GM19328 (cell line): ENCODE results near the gene PGAP6.
A peak's percentile ranks its signal among the peaks of the same experiment; 100 is the strongest.
"Not testable (repeated sequence)": the region's sequence is repeated elsewhere in the genome, so short reads cannot be mapped to it uniquely, and the experiment has no call there.

ENCODE experiments used
- ATAC-seq: cut with Tn5 transposase; IDR thresholded peaks from one replicate; pipeline ENCODE4 v1.9.1; 2021; ENCODE audit warnings: mild to moderate bottlenecking, moderate library complexity; ENCODE audit not compliant: unreplicated experiment

The PGAP6 gene

DNA sequence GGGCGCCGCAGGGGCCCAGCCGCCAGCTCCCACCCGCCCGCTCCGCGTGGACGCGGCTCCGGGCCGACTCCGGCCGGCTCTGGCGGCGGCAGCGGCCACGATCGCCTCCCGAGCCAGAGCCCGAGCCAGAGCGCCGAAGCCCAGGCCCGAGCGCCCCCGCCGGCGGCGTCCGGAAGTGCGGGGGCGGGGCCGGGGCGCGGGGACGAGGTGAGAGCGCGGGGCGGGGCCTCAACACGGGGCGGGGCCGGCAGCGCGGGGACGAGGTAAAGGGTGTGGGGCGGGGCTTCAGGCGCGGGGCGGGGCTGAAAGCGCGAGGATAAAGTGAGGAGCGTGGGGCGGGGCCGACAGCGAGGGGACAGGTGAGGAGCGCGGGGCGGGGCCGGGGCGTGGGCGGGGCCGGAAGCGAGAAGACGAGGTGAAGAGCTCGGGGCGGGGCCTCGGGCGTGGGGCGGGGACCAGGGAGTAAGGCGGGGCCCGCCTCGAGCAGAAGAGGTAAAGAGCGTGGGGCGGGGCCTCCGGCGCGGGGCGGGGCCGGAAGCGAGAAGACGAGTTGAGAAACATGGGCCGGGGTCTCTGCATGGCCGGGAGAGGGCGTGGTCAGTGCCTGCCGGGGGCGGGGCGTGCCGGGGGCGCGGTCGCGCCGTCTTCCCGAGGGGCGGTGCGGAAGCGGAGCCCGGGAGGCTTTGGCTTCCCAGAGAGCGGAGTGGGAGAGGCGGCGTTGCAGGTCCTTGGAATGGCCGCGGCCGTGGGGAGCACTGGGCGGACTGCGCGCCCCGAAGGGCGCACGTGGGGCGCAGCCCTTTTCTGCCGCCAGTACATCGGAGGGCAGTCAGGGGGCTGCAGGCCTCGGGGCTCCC lies 29.0 kb downstream of the PGAP6 start, which contains the start of gene AXIN1:
TSS of gene AXIN1 (minus strand) at position 177 of the 857 bp plus-strand sequence. CDS start 5,698 bp downstream, outside the sequence.
- ATAC-seq, result peak; percentile 69

GRCh38 chr16:351804-352520 lies 29.8 kb downstream of the PGAP6 start:
- ATAC-seq, result peak; percentile 30

DNA sequence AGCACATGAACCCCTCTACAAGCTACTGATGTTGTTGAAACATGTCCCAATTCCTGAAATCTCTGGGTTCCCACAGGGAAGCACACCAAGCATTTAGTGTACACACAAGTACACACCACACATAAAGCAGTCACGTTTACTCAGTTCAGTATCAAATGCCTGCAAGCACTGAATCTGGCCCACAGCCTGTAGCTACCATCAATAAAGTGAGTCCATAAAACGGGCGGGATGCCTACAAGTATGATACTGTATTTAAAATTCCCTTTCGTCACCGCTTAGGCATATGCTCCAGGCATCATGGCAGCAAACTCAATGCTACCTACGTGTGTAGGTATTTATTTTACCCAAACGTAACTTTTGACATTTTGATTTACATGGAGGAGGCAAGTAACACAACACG lies 31.6 kb downstream of the PGAP6 start:
- ATAC-seq, result no peak

- ATAC-seq, result no peak
These were observed 32.6 kb downstream of the PGAP6 start for GRCh38 chr16:349211-349610.

GRCh38 chr16:348495-348894 lies 33.3 kb downstream of the PGAP6 start:
- ATAC-seq, result not testable (repeated sequence)

- ATAC-seq, result no peak
These were observed 34.6 kb downstream of the PGAP6 start for GRCh38 chr16:347203-347602.

- ATAC-seq, result no peak
These were observed 35.2 kb downstream of the PGAP6 start for GRCh38 chr16:346587-346986.

- ATAC-seq, result no peak
These were observed 36.0 kb downstream of the PGAP6 start for GRCh38 chr16:345772-346171.

- no peak for ATAC-seq
These were observed 39.1 kb downstream of the PGAP6 start for GRCh38 chr16:342455-343213.

DNA sequence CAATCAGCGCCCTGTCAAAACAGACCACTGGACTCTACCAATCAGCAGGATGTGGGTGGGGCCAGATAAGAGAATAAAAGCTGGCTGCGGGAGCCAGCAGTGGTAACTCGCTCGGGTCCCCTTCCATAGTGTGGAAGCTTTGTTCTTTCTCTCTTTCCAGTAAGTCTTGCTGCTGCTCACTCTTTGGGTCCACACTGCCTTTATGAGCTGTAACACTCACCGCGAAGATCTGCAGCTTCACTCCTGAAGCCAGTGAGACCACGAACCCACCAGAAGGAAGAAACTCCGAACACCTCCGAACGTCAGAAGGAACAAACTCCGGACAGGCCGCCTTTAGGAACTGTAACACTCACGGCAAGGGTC lies 39.8 kb downstream of the PGAP6 start:
- ATAC-seq, result not testable (repeated sequence)

- not testable (repeated sequence) for ATAC-seq
These were observed 40.4 kb downstream of the PGAP6 start for GRCh38 chr16:341095-341973.

- ATAC-seq, result no peak
These were observed 41.2 kb downstream of the PGAP6 start for GRCh38 chr16:340370-341091.

GRCh38 chr16:339680-340079 lies 42.1 kb downstream of the PGAP6 start:
- ATAC-seq, result no peak

DNA sequence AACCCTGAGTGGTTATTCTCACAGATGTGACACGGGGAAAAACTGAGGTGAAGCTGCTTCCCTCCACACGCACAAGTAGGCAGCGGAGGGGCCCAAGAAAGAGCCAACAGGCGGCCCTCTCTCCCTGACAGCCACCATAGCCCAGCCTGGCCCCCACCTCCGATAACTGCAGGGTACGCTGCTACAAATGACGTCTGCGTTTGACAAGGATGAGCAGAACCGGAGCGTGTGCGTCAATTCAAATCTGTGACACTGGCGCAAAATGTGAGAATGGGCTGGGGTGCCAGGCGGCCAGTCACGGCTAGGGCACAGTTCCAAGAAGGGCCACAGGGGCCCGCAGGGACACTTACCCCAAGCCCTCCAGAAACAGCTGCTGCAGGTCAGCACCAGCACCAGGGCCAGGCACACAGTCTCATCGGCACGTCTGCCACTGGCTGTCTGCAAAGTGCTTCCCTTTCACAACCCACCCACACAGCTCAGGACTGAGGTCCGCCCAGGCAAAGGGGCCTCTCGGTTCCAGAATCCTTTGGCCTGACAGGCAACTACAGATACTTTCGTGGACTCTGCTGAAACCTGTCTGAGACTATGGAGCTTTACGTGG lies 43.7 kb downstream of the PGAP6 start:
- ATAC-seq, result no peak

GRCh38 chr16:337437-337836 lies 44.3 kb downstream of the PGAP6 start:
- no peak for ATAC-seq

GRCh38 chr16:336269-336668 lies 45.5 kb downstream of the PGAP6 start:
- no peak for ATAC-seq

DNA sequence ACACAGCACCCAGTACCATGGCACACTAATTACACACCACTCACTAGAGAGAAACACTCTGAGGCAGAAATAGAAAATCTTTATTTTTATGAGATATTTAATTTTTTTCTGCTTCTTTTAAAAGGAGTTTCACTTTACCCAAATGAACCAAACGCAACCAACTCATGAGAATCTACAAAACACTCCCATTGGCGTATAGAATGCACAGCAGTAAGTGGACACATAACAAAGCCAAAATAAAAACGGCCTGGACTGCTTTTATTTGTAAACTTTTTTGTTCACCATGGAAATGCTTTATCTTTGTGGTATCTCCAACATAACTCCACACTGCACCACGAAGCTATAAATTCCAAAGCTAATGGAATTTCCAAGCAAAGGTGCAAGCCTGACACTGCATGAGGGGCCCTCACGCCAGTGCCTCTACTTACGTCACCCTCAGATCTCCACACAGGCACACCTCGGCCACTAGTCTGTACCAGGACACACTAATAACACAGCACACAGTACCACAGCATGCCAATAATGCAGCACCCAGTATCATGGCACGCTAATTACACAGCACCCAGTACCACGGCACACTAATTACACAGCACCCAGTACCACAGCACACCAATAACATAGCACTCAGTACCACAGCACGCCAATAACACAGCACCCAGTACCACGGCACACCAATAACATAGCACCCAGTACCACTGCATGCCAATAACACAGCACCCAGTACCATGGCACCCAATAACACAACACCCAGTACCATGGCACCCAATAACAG lies 46.7 kb downstream of the PGAP6 start:
- not testable (repeated sequence) for ATAC-seq

DNA sequence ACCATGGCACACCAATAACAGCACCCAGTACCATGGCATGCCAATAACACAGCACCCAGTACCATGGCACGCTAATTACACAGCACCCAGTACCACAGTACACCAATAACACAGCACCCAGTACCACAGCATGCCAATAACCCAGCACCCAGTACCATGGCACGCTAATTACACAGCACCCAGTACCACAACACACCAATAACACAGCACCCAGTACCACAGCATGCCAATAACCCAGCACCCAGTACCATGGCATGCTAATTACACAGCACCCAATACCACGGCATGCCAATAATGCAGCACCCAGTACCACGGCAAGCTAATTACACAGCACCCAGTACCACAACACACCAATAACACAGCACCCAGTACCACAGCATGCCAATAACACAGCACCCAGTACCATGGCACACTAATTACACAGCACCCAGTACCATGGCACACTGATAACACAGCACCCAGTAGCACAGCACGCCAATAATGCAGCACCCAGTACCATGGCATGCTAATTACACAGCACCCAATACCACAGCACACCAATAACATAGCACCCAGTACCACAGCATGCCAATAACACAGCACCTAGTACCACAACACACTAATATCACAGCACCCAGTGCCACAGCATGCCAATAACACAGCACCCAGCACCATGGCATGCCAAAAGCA lies 47.5 kb downstream of the PGAP6 start:
- not testable (repeated sequence) for ATAC-seq
